PC-3 (cell line): Measurements from ENCODE around the gene CD2AP.

Experiments used
- EZH2 ChIP-seq: fragments of 300-600 bp; sonication (generic); IDR thresholded peaks from one replicate; pipeline ENCODE4 v1.6.1; 2017; ENCODE audit warnings: antibody characterized with exemption, mild to moderate bottlenecking, low read length; ENCODE audit not compliant: unreplicated experiment
- EZH2phosphoT487 ChIP-seq: fragments of 300-600 bp; sonication (generic); IDR thresholded peaks from 2 replicates; pipeline ENCODE4 v1.6.1; 2018; ENCODE audit warnings: mild to moderate bottlenecking, antibody characterized with exemption, low read length, borderline replicate concordance
- TF ChIP-seq, protein P1 (sequence below): fragments of 300-600 bp; sonication (generic); conservative IDR thresholded peaks from 2 replicates; pipeline ENCODE4 v1.5.1; 2017; ENCODE audit warnings: antibody characterized with exemption, low read depth, mild to moderate bottlenecking, low read length

- TF ChIP-seq, protein P1, sequence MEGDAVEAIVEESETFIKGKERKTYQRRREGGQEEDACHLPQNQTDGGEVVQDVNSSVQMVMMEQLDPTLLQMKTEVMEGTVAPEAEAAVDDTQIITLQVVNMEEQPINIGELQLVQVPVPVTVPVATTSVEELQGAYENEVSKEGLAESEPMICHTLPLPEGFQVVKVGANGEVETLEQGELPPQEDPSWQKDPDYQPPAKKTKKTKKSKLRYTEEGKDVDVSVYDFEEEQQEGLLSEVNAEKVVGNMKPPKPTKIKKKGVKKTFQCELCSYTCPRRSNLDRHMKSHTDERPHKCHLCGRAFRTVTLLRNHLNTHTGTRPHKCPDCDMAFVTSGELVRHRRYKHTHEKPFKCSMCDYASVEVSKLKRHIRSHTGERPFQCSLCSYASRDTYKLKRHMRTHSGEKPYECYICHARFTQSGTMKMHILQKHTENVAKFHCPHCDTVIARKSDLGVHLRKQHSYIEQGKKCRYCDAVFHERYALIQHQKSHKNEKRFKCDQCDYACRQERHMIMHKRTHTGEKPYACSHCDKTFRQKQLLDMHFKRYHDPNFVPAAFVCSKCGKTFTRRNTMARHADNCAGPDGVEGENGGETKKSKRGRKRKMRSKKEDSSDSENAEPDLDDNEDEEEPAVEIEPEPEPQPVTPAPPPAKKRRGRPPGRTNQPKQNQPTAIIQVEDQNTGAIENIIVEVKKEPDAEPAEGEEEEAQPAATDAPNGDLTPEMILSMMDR, result no peak
- TF ChIP-seq EZH2phosphoT487 (no peak), EZH2 (no peak)
Observed at GRCh38 chr6:47520282-47520681, 42.7 kb downstream of the CD2AP start.
